Endometrial microvascular endothelial cells (primary cell): Measurements from ENCODE around the gene KNCN. TPM values are rescaled to one million over a fixed set of nuclear protein-coding genes. Genes with fewer than 3 reads are reported as not detected.

Source experiments
- in situ Hi-C: cut with HindIII; loops from 2 replicates; pipeline ENCODE4 v1.10.0; 2017; ENCODE audit warnings: low sequenced_read_pairs, low pct_unique_long_range_greater_than_20kb; ENCODE audit errors: inconsistent ontology term
- total RNA-seq: library from RNA; depleted of rRNA; stranded (reverse); fragments of >200 nt; gene quantifications from one replicate; pipeline ENCODE4 v1.2.3, GENCODE V29; 2015; ENCODE audit errors: inconsistent ontology term

The KNCN gene
- total RNA-seq, result not detected

DNA sequence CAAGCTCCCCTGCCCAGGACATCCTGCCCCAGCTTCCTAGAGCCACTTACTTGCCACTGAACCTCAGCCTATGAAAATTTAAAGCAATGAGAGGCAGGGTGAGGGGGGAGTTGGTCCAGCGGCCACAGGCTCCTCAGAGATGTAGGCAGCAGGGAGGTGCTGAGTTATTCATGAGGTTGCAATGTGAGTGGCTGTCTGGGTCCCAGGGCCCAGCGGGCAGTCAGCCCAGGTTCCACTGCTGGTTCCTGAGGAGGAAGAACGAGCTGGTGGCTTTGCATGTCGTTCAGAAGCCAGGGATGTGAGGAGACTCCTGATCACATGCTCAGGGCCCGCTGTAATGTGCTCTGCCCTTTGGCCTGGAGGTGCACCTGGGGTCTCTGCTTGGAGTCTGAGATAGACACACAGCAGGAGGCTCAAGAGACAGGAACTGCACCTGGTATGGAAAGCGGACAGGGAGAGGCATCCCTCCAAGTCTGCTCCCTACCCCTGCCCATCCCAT is at the start of gene KNCN:
KNCN (minus strand) TSS at position 51 of the 499 bp plus-strand sequence. CDS start 432 bp downstream, outside the sequence.
- in situ Hi-C loops, result no loop called here

- in situ Hi-C loops, result no loop called here
These were observed 47.9 kb upstream of the KNCN start for GRCh38 chr1:46599059-46599970.

DNA sequence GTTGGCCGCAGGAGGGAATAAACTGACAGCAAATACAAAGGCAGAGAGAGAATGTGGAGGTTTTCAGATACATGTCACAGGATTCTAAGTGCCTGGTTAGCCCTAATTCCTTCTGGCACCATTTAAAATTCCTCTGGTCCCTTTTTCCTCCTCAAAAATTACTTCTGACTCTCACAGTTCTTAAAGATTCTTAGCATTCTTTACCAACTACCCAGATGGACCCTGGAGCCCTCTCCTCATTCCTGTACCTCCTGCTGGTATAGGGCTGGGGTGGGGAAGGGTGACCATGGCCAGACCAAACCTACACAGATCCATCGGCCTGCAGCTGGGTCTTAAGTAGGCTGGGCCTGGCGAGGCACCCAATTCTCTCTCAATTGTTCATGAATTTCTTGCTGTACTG is 45.4 kb upstream of the KNCN start:
- in situ Hi-C loops, result no loop called here

- in situ Hi-C loops, result no loop called here
These were observed 44.6 kb upstream of the KNCN start for GRCh38 chr1:46596036-46596435.

GRCh38 chr1:46595127-46595526 is 43.7 kb upstream of the KNCN start:
- in situ Hi-C loops, result no loop called here

- in situ Hi-C loops, result no loop called here
These were observed 42.6 kb upstream of the KNCN start for GRCh38 chr1:46594063-46594462.

DNA sequence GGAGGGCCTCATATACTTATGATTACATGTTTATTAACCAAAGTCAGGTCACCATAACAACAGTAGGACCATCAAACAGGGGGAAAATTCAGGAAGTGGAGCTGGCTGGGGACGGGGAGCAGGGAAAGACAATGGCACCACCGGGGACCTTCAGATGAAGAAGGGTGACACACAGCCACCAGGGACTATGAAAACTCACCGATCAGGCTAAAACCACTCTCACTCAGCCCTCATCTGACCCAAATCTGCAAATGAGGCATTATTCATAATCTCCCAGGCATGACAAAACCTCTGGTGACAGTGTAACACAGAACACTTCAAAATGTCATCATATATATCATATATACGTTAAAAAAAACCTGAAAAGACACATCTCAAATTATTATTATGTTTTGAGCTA is 41.4 kb upstream of the KNCN start:
- in situ Hi-C loops, result no loop called here

DNA sequence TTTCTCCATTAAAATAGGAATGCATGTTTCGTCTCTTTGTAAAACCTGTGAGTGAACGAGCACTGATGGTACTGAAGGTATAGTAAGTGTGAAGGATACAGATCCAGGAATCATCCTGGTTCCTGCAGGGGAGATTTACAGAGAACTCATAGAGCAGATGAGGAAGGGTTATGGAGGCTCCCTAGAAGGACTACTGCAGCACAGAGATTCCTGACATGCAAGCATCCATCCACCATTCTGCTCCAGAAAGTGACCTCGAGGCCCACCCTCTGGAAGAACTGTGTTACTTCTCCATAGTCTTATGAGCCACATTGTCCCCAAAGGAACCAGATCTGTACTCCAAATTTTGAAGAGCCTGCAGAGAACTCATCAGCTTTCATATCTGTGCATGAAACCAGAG is 38.1 kb upstream of the KNCN start:
- in situ Hi-C loops, result no loop called here

GRCh38 chr1:46587069-46587468 is 35.6 kb upstream of the KNCN start:
- in situ Hi-C loops, result no loop called here

DNA sequence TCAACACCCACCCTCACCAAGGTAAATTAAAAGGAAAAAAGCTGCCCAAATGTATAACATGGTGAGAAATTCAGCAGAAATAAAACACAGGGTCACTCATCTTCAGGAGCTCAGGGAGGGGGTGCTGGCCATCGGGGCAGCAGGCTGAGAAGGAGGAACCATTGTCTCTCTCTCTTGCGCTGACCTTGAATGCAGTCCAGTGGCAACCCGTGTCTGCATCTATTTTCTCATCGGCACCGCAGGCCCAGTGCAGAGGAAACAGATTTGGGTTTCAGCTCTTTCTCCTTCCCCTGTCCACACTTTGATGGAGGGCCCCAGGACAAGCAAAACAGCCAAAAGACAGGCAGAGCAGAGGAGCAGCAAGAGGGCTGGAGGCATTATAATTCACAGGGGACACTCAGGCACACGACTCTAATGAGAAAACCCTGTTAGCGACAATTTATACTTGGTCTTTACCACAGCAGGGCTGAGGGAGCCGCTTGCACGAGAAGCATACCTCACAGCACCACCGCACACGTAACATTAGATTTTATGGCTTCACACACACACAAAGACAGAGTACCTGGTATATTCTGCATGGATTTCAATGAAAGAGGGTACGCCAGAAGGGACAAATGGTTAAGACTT is 34.0 kb upstream of the KNCN start:
- in situ Hi-C loops, result no loop called here

DNA sequence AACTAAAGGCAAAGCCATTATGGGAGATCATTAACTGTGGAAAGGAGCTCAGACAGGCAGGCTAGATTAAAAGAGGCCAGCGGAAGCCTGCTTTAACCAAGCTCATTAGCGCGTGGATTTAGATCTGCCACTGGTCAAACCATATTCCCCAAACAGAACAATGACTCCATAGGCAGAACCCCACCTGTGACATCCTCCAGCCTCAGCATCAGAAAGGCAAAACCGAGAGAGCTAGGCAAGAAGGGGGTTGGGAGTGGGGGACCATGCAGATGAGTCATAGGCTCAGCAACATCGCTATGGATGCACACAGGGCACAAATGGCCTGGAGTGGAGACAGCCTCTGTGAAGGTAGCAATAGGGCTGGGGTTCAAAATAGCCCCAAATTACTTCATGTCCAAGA is 32.0 kb upstream of the KNCN start:
- in situ Hi-C loops, result no loop called here

DNA sequence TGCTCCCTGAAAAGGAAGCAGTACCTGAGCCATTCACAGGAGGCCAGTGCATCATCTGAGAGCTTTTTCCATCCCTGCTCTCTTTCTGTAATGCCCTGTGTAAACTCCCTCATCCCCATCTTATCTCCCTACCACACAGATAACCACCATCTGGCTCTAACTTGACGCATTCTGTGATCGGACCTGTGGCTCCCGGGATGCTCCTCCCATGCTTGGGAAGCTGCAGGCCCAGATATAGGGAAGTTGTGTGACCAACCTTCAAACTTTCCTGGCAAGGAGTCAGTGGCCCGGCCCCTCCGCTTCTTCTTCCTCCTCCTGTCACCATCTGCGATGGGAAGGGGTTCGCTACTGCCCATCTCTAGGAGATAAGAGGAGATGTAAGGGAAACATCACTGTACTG is 31.5 kb upstream of the KNCN start:
- in situ Hi-C loops, result no loop called here

DNA sequence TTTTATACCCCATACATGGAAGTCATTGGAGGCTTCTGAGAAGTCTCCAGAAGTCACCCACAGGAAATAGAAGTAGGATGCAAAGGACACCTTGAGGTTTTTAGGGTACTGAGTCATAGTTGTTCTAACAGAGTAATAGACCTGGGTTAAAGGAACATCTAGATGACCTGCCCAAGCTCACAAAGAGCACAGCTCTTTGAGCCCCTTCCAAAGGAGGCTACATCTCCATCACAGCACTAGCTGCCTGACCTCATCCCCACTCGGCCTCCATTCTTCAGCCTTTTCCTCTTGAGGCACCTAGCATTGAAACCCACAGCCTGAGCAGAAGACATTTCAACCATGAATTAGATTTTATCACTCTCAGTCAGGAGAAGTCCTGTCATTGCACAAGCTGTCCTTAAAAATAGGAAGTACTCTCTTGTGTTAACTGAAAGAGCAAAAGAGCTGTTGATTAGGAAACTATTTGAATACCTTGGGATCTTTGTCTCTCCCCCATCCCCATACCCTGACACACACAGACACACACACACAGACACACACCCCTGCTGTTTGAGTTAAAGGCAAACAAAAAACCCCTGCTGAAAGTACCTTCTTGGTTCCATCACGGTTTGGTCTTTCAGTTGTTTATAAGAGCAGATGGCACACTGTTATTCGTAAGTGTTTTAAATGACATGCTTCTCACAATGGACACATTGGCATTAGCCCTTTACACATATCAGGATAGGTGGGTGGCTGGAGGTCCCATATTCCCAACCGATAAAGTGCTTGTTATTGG is 30.4 kb upstream of the KNCN start:
- in situ Hi-C loops, result no loop called here

DNA sequence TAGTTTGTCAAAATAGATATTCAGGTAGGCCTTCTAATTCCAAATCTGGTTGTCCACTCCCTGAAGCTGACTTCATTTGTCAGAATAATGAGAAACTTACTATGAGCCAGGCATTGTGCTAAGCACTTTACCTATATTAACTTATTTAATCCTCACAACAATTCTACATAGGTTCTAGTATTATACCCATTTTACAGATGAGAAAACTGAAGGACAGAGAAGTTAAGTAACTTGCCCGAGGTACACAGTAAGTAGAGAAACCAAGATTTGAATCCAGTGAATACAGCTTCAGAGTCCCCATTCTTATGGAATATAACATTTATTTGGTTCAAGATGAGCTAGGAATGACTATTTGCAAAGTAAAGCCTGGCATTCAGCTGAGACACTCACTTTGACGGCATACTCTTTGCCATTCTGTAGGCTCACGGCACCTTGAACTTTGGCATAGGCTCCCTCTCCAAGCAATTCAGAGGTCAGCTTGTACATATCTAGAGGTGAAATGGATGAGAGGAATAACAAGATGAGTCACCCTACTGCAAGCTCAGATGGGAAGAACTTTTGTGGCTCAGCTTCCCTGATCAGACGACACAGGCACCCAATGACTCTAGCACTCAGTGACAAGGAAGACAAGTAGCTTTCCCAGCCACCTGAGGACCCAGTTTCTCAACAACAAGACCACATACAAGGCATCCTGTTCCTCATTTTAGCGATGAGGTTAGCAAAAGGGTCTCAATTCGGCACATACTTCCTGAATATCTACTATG is 28.9 kb upstream of the KNCN start:
- in situ Hi-C loops, result no loop called here

- in situ Hi-C loops, result no loop called here
These were observed 26.2 kb upstream of the KNCN start for GRCh38 chr1:46577671-46578070.

GRCh38 chr1:46576596-46576995 is 25.1 kb upstream of the KNCN start:
- in situ Hi-C loops, result no loop called here

- in situ Hi-C loops, result no loop called here
These were observed 24.3 kb upstream of the KNCN start for GRCh38 chr1:46575778-46576177.

DNA sequence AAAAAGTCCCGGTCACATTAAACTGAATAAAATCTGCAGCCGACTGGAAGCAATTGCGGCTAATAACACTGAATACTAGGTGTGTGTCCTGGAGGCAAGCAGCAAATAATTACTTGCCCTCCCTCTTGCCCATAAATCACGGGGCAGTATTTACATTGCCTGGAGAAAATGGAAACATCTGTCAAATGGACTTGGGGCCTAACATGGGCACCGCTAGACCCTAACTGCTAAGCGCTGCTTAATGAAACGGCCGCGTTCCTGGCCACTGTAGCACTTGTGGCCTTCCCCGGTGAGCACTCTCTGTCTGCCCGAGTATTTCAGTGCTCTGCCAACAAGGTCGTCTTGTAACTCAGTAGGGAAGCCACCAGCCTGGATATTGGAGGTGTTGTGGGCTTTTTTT is 23.9 kb upstream of the KNCN start:
- in situ Hi-C loops, result no loop called here
